ENCODE measurements around the gene RNF32.

The RNF32 gene

GRCh38 chr7:156667110-156667426 is 26.5 kb downstream of the RNF32 start:
- no peak overlapping the region for H3K4me3 ChIP-seq (ENCODE audit: low read depth, low read length)
- TF ChIP-seq CTCF (IDR thresholded peaks at IDR 0.05; ENCODE audit: low read depth, low read length), result no peak

- H3K4me3 ChIP-seq (ENCODE audit: low read depth, low read length), result no peak overlapping the region
- no peak for TF ChIP-seq CTCF (IDR thresholded peaks at IDR 0.05; ENCODE audit: low read depth, low read length)
Observed at GRCh38 chr7:156668130-156668741, 27.7 kb downstream of the RNF32 start.

GRCh38 chr7:156669035-156669828 is 28.7 kb downstream of the RNF32 start:
- TF ChIP-seq CTCF (IDR thresholded peaks at IDR 0.05; ENCODE audit: low read depth, low read length), result no peak
- H3K4me3 ChIP-seq (ENCODE audit: low read depth, low read length), result no peak overlapping the region

GRCh38 chr7:156673454-156673853 is 32.9 kb downstream of the RNF32 start:
- TF ChIP-seq CTCF (IDR thresholded peaks at IDR 0.05; ENCODE audit: low read depth, low read length), result no peak

GRCh38 chr7:156673902-156674301 is 33.3 kb downstream of the RNF32 start:
- TF ChIP-seq CTCF (IDR thresholded peaks at IDR 0.05; ENCODE audit: low read depth, low read length), result no peak

More at GRCh38 chr7:156673454-156673853, 32.9 kb downstream of the RNF32 start:
- no peak overlapping the region for H3K4me3 ChIP-seq (ENCODE audit: low read depth, low read length)

GRCh38 chr7:156675721-156676120 is 35.1 kb downstream of the RNF32 start:
- no peak overlapping the region for H3K4me3 ChIP-seq (ENCODE audit: low read depth, low read length)
- TF ChIP-seq CTCF (IDR thresholded peaks at IDR 0.05; ENCODE audit: low read depth, low read length), result no peak

More at GRCh38 chr7:156673902-156674301, 33.3 kb downstream of the RNF32 start:
- no peak overlapping the region for H3K4me3 ChIP-seq (ENCODE audit: low read depth, low read length)

GRCh38 chr7:156676263-156676662 is 35.7 kb downstream of the RNF32 start:
- no peak overlapping the region for H3K4me3 ChIP-seq (ENCODE audit: low read depth, low read length)
- TF ChIP-seq CTCF (IDR thresholded peaks at IDR 0.05; ENCODE audit: low read depth, low read length), result no peak

All from WI38 (cell line).